Measurements from ENCODE around the gene NCKAP5L. TPM values are rescaled to one million over a fixed set of nuclear protein-coding genes. Genes with fewer than 3 reads are reported as not detected.
A peak's percentile ranks its signal among the peaks of the same experiment; 100 is the strongest.

NCKAP5L gene
- polyA plus RNA-seq, 6 donors from 2014 or later = 0.70 to 4.0 (median 1.2) TPM; not detected in 1

DNA sequence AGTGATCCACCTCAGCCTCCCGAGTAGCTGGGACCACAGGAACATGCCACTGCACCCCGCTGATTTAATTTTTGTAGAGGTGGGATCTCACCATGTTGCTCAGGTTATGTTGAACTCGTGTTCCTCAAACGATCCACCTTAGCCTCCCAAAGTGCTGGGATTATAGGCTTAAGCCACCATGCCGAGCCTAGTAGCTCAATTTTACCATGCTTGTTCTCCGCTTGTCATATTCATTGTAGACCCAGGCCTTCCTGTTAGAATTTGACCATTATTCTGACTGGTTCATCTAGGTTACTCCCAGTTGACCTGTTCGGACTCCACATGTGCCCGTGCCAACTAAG is 62.1 kb downstream of the NCKAP5L start:
- Mint-ChIP-seq H3K9me3 (no peaks in the 10 kb centered on the region), H3K4me3 (peak overlapping the region in 2 of 8 donors; percentile 55 to 68), H3K36me3 (peaks cover 7 to 22% of the 10 kb centered on the region in 2 donors), H3K27ac (peak overlapping the region in 3 of 6 donors; percentile 13 to 66 (median 65)), H3K27me3 (peaks cover 0 to 4% (median 0%) of the 10 kb centered on the region in 3 donors), H3K4me1 (peaks cover 15 to 31% (median 18%) of the 10 kb centered on the region in 3 donors)
- DNase-seq (no peak), ATAC-seq (ENCODE audit: low read depth in 2 of 2) (no peak)

DNA sequence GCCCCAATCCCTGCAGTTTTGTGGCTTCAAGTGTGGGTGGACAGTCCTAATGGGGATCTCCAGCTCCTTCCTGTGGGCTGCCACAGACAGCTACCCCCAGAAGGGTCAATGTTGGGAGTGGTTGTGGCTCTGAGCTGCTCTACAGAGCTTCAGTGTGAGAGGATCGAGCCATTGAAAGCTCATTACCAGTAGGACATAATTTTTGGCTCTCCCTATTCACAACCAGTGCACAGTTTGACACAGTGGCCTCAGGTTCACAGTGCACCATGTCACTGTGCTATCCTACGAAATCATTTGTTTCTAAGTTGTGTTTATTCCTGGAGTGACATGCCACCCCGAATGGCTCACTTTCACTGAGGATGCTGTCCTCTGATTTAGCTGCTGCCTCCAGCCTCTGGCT is 64.1 kb downstream of the NCKAP5L start:
- Mint-ChIP-seq H3K27me3 (peaks cover 0 to 4% (median 0%) of the 10 kb centered on the region in 3 donors), H3K36me3 (peaks cover 7 to 22% of the 10 kb centered on the region in 2 donors), H3K4me3 (no peak overlapping the region), H3K27ac (peak overlapping the region in 2 of 6 donors; percentile 5 to 70), H3K9me3 (no peaks in the 10 kb centered on the region), H3K4me1 (peaks cover 15 to 31% (median 18%) of the 10 kb centered on the region in 3 donors)
- DNase-seq (no peak), ATAC-seq (ENCODE audit: low read depth in 2 of 2) (no peak)

DNA sequence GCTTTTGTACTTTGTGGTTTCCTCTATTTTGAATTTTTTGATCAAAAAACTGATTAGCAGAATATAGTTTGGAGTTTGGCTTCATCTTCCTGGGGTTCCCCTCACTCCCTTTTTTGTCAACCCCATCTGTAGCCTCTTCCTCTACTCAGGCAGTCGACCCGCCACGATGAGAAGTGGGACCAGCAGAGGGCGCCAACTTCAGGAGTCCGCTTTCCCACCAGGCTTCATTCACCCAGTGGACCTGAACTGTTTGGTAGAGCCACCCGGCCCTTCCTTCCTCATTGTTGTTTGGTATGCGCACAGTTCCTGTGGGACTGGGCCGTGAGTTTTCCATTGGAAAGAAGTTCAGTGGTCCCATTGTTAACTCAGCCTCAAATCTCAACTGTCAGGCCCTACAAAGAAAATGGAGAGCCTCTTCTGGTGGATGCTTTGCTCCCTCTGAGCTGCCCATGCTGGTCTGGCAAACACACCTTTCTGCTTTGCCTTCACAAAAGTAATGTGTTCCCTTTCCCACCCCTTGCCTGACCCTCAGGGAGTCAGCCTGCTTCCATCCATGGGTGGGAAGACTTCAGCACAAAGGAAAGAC is 65.1 kb downstream of the NCKAP5L start:
- H3K4me1 Mint-ChIP-seq = peaks cover 15 to 31% (median 18%) of the 10 kb centered on the region in 3 donors
- peaks cover 0 to 4% (median 0%) of the 10 kb centered on the region in 3 donors for H3K27me3 Mint-ChIP-seq
- peak; percentile 60 for DNase-seq
- peak overlapping the region in 1 of 8 donors; percentile 22 for H3K4me3 Mint-ChIP-seq
- peak; percentile 92 for ATAC-seq (ENCODE audit: low read depth in 2 of 2)
- H3K9me3 Mint-ChIP-seq = no peaks in the 10 kb centered on the region
- peak overlapping the region; percentile 40 to 94 (median 69) for H3K27ac Mint-ChIP-seq
- peaks cover 15 to 31% of the 10 kb centered on the region in 2 donors for H3K36me3 Mint-ChIP-seq

DNA sequence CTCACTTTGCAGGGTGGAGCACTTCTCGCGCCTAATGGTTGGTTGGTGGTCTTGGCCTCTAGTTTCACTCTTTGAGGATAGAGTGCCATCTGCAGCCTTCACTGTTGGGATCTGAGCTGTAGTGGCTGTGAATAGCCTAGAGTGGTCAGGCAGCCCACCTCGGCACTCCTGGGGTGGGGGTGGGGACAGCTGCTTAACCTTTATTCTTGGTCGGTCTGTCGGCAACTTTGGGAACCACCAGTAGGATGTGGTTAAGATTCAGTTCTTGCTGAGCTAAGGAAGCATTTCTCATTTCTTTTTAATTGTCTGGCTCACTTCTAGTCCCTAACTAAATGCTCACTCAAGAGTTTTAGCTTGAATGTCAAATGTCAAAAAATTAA is 65.8 kb downstream of the NCKAP5L start:
- Mint-ChIP-seq H3K27ac (peak overlapping the region in 5 of 6 donors; percentile 40 to 94 (median 69)), H3K36me3 (peaks cover 20 to 34% of the 10 kb centered on the region in 2 donors), H3K4me1 (peaks cover 12 to 29% (median 18%) of the 10 kb centered on the region in 3 donors), H3K4me3 (no peak overlapping the region), H3K27me3 (peaks cover 0 to under 1% (median 0%) of the 10 kb centered on the region in 3 donors), H3K9me3 (no peaks in the 10 kb centered on the region)
- DNase-seq (no peak), ATAC-seq (ENCODE audit: low read depth in 2 of 2) (no peak)

DNA sequence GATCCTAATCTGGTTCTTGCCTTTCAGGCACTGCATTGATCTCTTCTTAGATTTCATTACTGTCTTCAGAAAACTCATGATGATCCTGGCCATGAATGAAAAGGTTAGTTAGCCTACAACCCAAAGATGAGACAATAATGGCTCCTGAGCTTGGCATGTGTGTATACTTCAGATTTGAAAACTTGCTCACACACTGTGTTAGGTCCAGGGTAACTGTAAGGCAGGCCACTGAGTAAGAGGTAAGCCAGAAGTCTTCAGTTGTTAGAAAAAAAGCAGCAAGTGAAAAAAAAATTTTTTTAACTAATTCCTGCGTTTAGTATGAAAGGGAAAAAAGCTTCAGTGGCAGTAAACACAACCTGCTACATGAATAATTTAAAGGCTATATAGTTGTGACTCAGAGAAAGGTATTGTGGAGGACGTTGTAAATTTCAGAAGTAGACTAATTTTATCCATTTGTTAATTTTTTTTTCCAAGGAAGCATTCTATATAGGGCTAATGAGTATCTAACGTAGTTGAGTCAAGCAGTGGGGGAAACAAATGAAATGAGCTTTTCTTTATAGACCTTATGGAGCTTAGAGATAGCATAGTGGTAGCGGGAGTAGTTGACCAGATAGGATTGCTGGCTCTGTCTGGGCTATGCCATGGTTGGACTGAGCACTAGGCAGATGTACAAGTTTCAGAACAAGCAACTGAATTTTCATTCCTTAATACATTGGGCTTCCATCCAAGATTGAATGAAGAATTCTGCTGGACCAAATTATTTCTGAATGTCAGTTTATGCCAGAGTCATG is 66.3 kb downstream of the NCKAP5L start:
- H3K4me1 Mint-ChIP-seq = peaks cover 10 to 27% (median 18%) of the 10 kb centered on the region in 3 donors
- H3K9me3 Mint-ChIP-seq = no peaks in the 10 kb centered on the region
- peak overlapping the region in 3 of 6 donors; percentile 11 to 50 (median 24) for H3K27ac Mint-ChIP-seq
- H3K4me3 Mint-ChIP-seq = no peak overlapping the region
- DNase-seq (no peak), ATAC-seq (ENCODE audit: low read depth in 2 of 2) (no peak)
- H3K36me3 Mint-ChIP-seq = peaks cover 24 to 39% of the 10 kb centered on the region in 2 donors
- no peaks in the 10 kb centered on the region for H3K27me3 Mint-ChIP-seq

DNA sequence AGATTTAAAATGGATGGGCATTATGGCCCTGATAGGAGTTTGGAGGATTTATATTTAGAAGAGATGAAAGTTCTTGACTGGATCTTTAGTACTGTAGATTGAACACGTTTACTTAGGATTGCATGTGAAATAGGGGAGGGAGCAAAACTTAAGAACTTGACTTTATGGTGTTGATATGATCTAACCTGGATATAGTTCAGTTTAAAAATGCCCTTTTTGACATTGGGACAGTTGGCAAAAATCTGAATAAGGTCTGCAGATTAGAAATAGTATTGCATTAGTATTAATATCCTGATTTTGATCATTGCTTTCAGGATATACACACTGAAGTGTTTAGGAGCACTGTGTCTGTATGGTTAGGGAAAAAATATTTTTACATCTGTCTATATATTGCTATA is 77.2 kb downstream of the NCKAP5L start:
- peaks cover 36 to 82% (median 61%) of the 10 kb centered on the region in 3 donors for H3K4me1 Mint-ChIP-seq
- DNase-seq (no peak), ATAC-seq (ENCODE audit: low read depth in 2 of 2) (no peak)
- H3K9me3 Mint-ChIP-seq = no peaks in the 10 kb centered on the region
- H3K27me3 Mint-ChIP-seq = no peaks in the 10 kb centered on the region
- peaks cover 0 to 14% of the 10 kb centered on the region in 2 donors for H3K36me3 Mint-ChIP-seq
- peak overlapping the region in 2 of 8 donors; percentile 22 to 26 for H3K4me3 Mint-ChIP-seq
- peak overlapping the region in 1 of 6 donors; percentile 50 for H3K27ac Mint-ChIP-seq

DNA sequence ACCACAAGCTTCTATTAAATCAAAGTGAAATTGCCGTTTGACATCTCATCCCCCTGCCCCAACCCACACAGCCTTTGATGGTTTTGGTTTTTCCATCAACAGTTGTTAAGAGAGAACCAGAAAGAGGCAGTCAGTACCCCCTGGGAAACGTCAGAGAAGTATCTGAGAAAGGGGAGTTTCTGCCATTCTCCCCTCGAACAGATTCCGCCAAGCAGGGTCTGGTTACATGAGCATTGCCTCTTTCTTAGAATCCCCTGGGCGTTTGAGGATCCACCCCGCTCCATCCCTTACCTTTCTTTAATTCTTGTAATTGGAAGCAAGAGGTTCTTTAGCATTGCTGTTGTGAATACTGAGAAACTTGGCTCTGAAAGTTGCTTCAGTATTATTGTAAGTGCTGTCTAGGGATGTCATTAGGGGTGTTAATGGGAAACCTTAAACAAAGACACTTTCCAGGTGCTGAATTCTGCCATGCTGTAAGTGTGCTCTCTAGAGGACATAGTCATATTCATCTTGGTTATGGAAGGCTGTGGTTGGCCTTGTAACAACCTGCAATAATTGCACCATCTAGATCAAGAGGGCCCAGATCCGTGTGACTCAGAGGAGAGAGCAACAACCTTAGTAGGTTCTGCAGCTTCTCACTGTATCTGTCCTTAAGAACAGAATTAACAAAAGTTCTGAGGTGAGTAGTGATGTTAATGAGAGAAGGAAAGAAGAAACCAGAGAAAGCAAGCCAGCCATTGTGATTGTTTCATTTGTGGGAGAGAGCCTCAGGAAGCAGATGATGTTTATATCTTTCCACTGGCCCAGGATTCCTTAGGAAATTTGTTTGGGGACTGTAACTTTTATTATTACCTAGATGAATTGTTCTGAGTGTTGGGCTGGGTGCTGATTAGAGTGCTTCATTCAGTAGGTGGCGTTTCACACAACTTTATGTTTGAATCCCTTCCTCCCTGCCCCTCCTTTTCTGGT is 77.9 kb downstream of the NCKAP5L start:
- DNase-seq (no peak), ATAC-seq (ENCODE audit: low read depth in 2 of 2) (no peak)
- Mint-ChIP-seq H3K27ac (peak overlapping the region in 4 of 6 donors; percentile 38 to 85 (median 64)), H3K4me1 (peaks cover 36 to 88% (median 61%) of the 10 kb centered on the region in 3 donors), H3K36me3 (peaks cover 0 to 14% of the 10 kb centered on the region in 2 donors), H3K4me3 (peak overlapping the region in 5 of 8 donors; percentile 13 to 29 (median 26)), H3K27me3 (no peaks in the 10 kb centered on the region), H3K9me3 (no peaks in the 10 kb centered on the region)

DNA sequence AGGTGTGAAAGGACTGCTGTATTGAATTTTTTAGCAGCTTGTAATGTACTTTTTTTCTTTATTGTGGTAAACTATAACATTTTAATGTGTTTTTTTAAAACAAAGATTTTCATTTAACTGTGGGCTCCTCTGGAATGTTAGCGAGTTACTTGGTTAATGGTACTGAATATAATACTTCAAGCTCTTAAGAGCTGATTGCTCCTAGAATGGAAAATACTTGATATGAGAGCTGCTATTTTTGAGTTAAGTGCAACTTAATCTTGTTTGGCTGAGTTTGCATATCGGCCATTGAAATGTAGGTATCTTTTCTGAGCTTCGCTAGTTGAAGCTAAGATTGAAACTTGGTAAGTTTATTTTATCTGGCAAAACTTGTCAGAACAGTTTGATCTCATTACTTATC is 79.4 kb downstream of the NCKAP5L start:
- no peak for ATAC-seq (ENCODE audit: low read depth in 2 of 2)
- peaks cover 0 to 14% of the 10 kb centered on the region in 2 donors for H3K36me3 Mint-ChIP-seq

DNA sequence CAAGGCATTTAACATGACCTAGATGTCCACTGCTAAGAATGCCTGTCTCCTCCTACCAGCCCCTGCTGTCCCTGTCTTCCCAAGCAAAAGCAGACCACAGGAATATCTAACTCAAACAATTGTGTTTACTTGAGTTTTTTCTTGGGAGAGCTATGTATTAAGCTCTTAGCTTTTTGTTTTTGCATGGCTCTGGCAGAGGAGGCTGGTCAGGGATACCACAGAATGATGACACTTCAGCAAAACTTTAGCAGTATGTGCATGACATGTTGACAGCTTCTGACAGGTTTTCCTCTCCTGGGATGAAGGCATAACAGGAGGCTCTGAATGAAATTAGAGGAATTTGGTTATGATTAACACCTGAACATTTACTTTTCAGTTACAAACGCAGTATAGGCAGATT is 79.9 kb downstream of the NCKAP5L start:
- no peak for DNase-seq
- Mint-ChIP-seq H3K9me3 (no peaks in the 10 kb centered on the region), H3K4me1 (peaks cover 39 to 85% (median 69%) of the 10 kb centered on the region in 3 donors), H3K27me3 (no peaks in the 10 kb centered on the region), H3K36me3 (peaks cover 0 to 11% of the 10 kb centered on the region in 2 donors), H3K4me3 (no peak overlapping the region), H3K27ac (no peak overlapping the region)
- ATAC-seq (ENCODE audit: low read depth in 2 of 2) = no peak

More for the DNA sequence above, 79.4 kb downstream of the NCKAP5L start:
- H3K9me3 Mint-ChIP-seq = no peaks in the 10 kb centered on the region
- peaks cover 39 to 86% (median 69%) of the 10 kb centered on the region in 3 donors for H3K4me1 Mint-ChIP-seq
- H3K4me3 Mint-ChIP-seq = no peak overlapping the region
- no peaks in the 10 kb centered on the region for H3K27me3 Mint-ChIP-seq
- H3K27ac Mint-ChIP-seq = peak overlapping the region in 1 of 6 donors; percentile 50
- no peak for DNase-seq

DNA sequence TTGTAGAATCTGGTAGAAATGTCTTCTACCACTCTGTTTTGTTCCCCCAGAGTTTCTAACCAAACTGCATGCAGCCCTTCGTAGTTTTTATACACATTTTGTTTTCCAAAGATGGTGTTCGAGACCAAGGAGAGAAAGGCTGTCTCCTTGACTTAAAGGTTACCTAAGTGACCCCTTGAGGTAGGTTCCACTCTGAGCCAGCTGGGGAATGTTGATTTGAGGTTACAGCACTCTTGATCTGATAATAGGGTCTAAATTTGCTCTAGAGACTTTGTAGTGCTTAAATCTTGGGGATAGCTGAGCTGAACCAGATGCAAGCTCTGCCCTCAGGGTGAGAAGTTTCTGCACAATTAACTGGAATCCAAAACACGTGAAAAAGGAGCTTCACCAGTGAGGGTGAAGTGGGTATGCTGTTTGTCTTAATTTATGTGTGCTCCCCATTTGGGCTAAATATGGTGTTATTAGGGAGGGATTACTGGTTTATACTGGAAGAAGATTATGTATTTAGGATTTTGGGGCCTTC is 83.8 kb downstream of the NCKAP5L start:
- DNase-seq = no peak
- Mint-ChIP-seq H3K27me3 (no peaks in the 10 kb centered on the region), H3K27ac (peak overlapping the region in 3 of 6 donors; percentile 42 to 96 (median 48)), H3K4me3 (peak overlapping the region in 6 of 8 donors; percentile 5 to 92 (median 27)), H3K4me1 (peaks cover 36 to 80% (median 59%) of the 10 kb centered on the region in 3 donors), H3K9me3 (no peaks in the 10 kb centered on the region), H3K36me3 (no peaks in the 10 kb centered on the region)
- no peak for ATAC-seq (ENCODE audit: low read depth in 2 of 2)

DNA sequence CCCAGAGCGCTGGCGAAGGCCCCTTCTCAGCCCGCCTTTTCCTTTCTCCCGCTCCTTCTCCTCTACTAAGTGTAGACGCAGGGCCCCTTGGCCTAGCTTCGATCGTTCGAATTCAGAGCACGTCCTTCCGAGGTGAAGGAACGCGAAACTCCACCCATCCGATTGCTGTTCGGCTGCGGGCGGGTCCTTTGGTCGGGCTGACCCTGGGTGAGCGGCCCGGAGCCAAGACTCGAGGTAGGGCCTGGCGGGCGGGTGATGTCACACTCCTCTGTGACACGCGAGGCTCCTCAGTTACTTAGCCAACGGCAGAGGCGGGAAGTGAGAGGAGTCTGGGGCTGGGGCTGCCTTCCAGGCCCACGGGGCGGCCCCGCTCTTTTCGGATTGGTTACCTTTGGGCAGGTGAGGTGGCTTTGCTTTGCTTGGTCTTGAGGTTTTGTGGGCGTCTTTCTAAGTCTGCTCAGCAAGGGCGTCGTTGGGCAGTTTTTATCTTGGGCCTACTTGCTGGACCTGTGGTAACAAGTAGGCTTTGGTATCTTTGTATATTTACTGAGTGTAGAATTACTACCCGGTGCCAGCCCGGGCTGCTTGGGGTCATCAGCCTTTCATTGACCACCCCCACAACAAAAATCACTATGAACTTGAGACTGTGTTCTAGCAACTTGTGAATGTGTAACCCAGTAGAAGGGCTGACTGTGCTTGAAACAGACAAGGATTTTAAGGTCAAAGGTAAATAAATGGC is 86.2 kb downstream of the NCKAP5L start:
- peak; percentile 65 to 71 for ATAC-seq (ENCODE audit: low read depth in 2 of 2)
- H3K27ac Mint-ChIP-seq = peak overlapping the region; percentile 96 to 99 (median 99)

More for the DNA sequence above, 86.2 kb downstream of the NCKAP5L start:
- Mint-ChIP-seq H3K4me3 (peak overlapping the region; percentile 84 to 99 (median 97)), H3K9me3 (no peaks in the 10 kb centered on the region), H3K27me3 (no peaks in the 10 kb centered on the region), H3K4me1 (peaks cover 36 to 58% (median 47%) of the 10 kb centered on the region in 3 donors), H3K36me3 (no peaks in the 10 kb centered on the region)
- peak; percentile 83 for DNase-seq
